ENCODE results near the gene ZBTB6. TPM values are rescaled to one million over a fixed set of nuclear protein-coding genes. Genes with fewer than 3 reads are reported as not detected.

ZBTB6 gene
- total and polyA plus RNA-seq, 2 of the 8 experiments (the other 6 are each of a cell fraction or from before 2014, with no cell fraction given): 2.0 to 10.0 TPM

- H2AK5ac ChIP-seq (ENCODE audit: low read depth, low read length): no peak overlapping the region
- peaks cover 2 to 12% (median 3%) of the 10 kb centered on the region in 4 experiments; a peak in 5 of 7 replicates for H3K4me1 ChIP-seq (replicated peaks in 1 of 4; ENCODE audit: control insufficient read depth in 3 of 4, insufficient read depth in 4 of 4, low read length in 3 of 4)
- H2BK12ac ChIP-seq (ENCODE audit: low read depth, low read length): no peak overlapping the region
- no peak overlapping the region for H3K18ac ChIP-seq (ENCODE audit: extremely low read depth, low read length)
- CTCF ChIA-PET (ENCODE audit: partially characterized antibody): interaction anchor here (0.7 kb wide), 1 partner anchor 39 kb away, joined by 3 read pairs; no protein-coding TSS in a partner anchor
- H2BK20ac ChIP-seq (ENCODE audit: low read length): no peak overlapping the region
- peaks cover 4 to 5% of the 10 kb centered on the region in 2 experiments for H4K20me1 ChIP-seq (replicated peaks in 1 of 2; ENCODE audit: control insufficient read depth in 1 of 2, insufficient read depth in 2 of 2, low read length in 2 of 2)
- no peak overlapping the region for H3K14ac ChIP-seq (ENCODE audit: insufficient read length)
- no peak for TF ChIP-seq KDM1A (IDR thresholded peaks at IDR 0.05; ENCODE audit: borderline replicate concordance, low read length)
- TF ChIP-seq TBP (IDR thresholded peaks at IDR 0.05; ENCODE audit: low read depth, low read length): no peak
- DNase-seq (ENCODE audit: low read depth in 1 of 2, low spot score in 2 of 2) (no peak), FAIRE-seq (no peak)
- H3K79me1 ChIP-seq (ENCODE audit: low read depth, low read length): no peaks in the 10 kb centered on the region
- H3K79me2 ChIP-seq (ENCODE audit: control insufficient read depth in 1 of 2, insufficient read depth in 2 of 2, low read length in 2 of 2): peaks cover 39 to 88% of the 10 kb centered on the region in 2 experiments
- no peak overlapping the region for H4K5ac ChIP-seq (ENCODE audit: insufficient read length, low read depth, low read length)
- H3K9me3 ChIP-seq (ENCODE audit: insufficient read depth in 2 of 2, low read depth in 1 of 2, low read length in 1 of 2): no peaks in the 10 kb centered on the region
- H3K4me3 ChIP-seq (ENCODE audit: extremely low read depth in 1 of 4, insufficient read depth in 2 of 4, low read depth in 3 of 4, low read length in 4 of 4): no peak overlapping the region
- H4K8ac ChIP-seq (ENCODE audit: extremely low read depth, insufficient read depth, low read length): no peak overlapping the region
- H3K4me2 ChIP-seq (ENCODE audit: insufficient read depth in 1 of 2, low read depth in 2 of 2, low read length in 2 of 2): no peak overlapping the region
- peaks cover 3% of the 10 kb centered on the region for H3K23me2 ChIP-seq (ENCODE audit: low read depth, low read length)
- no peak overlapping the region for H4K91ac ChIP-seq (replicated peaks; ENCODE audit: insufficient read length, low read length)
- no peaks in the 10 kb centered on the region for H3K27me3 ChIP-seq (replicated peaks in 1 of 4; ENCODE audit: control insufficient read depth in 3 of 4, extremely low read depth in 1 of 4, insufficient read depth in 3 of 4, low read length in 3 of 4)
- no peak overlapping the region for H3K23ac ChIP-seq (ENCODE audit: insufficient read length)
- peaks cover 0 to 4% (median 0%) of the 10 kb centered on the region in 4 experiments; a peak in 1 of 8 replicates for H3K36me3 ChIP-seq (ENCODE audit: control insufficient read depth in 2 of 4, insufficient read depth in 4 of 4, low read length in 3 of 4)
- H3K9ac ChIP-seq (replicated peaks in 1 of 4; ENCODE audit: extremely low read depth in 1 of 4, low read depth in 3 of 4, low read length in 3 of 4): no peak overlapping the region
- POLR2A ChIA-PET (ENCODE audit: partially characterized antibody): interaction anchor here (1.1 to 6.2 kb wide), 3 partner anchors 11 to 32 kb away, joined by 5 to 79 read pairs (median 52); partner anchors contain the start of genes ZBTB26 and ZBTB6
- H3K4ac ChIP-seq (replicated peaks; ENCODE audit: insufficient read length, low read depth, low read length): no peak overlapping the region
- no peak overlapping the region for H3K56ac ChIP-seq (replicated peaks; ENCODE audit: insufficient read length, low read depth, low read length)
- H2BK15ac ChIP-seq (ENCODE audit: low read length): no peak overlapping the region
- H3K27ac ChIP-seq (ENCODE audit: low read depth, low read length): no peak overlapping the region
- no peak overlapping the region for H2BK120ac ChIP-seq (replicated peaks; ENCODE audit: low read depth, low read length)
- no peak overlapping the region for H2AFZ ChIP-seq (ENCODE audit: low read length)
- H2BK5ac ChIP-seq (ENCODE audit: low read depth, low read length): no peak overlapping the region
- 91% methylated on average over 4 of the region's 4 CpGs; no CpG with 5 or more reads in 1 of the 2 experiments for WGBS, 2 experiments (ENCODE audit: extremely low coverage in 1 of 2, insufficient coverage in 1 of 2, insufficient read length in 1 of 2, insufficient replicate concordance in 2 of 2, low coverage in 1 of 2, low lambda C conversion rate in 2 of 2, missing lambda C conversion rate in 1 of 2)
Observed at GRCh38 chr9:122944960-122945888, 32.1 kb upstream of the ZBTB6 start.

Measured in H1 (cell line).